ENCODE data around the gene CERS6.

Gene CERS6

GRCh38 chr2:168611091-168611490 lies 155.0 kb downstream of the CERS6 start:
- no peak for DNase-seq

DNA sequence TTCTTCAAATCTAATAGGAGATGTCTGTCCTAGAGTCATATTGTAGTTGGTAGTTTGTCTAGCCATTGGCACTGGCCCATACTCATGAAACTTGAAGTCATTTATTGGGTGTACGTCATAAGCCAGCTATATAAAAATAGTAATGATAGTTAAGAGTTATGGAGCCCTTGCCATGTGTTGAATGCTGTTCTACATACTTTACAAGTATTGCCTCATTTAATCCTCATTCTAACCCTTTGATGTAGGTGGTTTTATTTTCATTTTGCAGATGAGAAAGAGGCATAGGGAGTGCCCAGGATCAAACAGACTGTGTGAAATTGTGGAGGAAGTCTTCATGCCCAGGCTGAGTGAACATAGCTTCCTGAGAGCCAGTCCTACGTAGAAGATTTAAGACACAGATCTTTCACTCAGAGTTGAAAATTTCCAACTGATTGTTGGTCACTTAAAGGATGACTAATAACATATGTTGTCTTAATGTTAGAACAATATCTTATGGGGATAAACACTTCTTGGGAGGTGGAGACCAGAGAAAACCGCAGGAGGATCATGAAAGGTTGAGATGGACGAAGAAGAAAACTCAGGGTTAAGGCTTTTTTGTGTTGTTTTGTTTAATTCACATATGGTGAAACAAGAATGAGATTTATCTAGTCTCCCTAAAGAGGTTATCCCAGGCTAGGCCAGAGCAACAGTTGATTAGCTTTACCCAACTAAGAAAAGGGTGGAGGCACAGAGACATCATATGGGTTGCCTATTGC lies 156.0 kb downstream of the CERS6 start:
- no peak for DNase-seq

GRCh38 chr2:168612719-168613118 lies 156.6 kb downstream of the CERS6 start:
- DNase-seq = no peak

GRCh38 chr2:168613551-168613950 lies 157.5 kb downstream of the CERS6 start:
- no peak for DNase-seq

DNA sequence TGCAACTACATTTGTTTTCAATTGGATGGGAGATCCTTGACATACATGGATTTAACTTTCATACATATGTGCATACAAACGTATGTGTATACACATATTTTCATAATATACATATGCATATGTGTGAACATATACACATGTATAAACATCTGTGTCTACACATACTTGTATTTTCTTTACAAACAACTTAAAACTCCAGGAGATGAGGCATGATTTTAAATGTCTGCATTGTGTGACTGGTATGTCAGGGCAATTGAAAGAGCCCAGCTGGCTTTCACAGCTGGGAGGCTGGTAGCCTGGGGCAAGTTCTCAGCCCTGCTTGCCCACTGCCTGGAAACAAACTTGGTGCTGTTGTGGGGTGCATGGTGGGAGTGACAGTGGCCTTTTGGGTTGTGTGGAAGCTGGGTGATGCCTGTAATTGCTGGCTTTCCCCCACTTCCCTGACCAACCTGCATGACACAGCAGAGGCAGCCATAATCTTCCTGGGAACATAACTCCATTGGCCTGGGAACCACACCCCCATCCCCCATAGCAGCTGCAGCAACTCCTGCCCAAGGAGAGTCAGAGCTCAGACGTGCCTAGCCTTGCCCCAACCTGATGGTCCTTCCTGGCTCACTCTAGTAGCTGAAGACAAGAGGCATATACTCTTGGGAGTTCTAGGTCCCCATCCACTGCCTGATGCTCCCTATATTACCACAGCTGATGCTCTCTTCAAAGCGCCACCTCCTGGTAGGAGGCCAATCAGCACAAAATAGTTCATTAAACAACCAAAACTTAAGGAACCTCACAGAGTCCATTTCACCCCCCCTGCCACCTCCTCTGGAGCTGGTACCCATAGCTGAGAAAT lies 158.3 kb downstream of the CERS6 start:
- no peak for DNase-seq

DNA sequence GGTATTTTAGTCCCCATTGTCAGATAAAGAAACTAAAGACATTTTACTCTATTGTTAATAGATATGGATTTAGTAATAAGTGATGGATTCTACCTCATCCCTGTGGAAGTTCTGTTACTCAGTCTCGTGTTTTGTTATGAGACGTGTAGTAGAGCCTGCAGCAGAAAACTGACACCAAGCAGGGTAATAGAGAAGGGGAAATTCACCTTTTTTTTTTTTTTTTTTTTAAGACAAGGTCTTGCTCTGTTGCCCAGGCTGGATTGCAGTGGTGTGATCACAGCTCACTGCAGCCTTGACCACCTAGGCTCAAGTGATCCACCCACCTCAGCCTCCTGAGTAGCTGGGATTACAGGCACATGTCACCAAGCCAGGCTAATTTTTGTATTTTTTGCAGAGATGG lies 164.5 kb downstream of the CERS6 start:
- no peak for DNase-seq

DNA sequence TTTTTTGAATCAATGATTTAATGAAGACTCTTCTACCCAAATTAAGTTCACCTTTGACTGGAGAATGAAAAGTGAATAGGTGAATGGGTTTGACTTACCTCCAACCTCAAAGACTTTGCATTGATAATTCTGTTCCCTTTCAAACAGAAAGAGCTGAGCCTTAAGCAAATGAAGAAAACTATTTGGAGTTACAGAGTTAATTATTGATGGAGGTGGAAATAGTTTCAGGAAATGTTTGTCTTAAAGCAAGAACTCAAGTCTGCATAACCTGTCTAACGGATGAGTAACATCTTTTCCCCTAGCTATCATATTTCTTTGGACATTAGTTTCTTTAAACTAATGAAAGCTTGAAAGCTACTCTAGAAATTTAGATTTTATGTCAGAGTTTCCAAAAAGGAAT lies 166.5 kb downstream of the CERS6 start:
- DNase-seq = no peak

DNA sequence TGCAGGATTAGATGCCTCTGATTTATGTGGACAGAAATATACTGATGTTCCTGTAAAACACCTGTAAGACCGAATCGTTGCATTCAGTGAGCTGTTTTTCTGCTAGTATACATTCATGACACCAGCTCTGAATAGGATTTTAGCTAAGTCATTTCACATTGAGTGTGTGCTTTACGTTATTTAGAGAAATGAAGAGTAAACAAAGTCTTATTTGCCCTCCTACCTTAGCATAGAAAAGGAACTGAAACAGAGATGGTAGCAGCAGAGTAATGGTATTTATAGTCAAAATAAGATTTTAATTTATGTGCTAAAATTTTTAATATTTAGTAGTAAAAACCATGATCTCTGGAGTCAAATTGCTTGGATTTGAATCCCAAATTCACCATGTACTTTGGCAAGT lies 168.0 kb downstream of the CERS6 start:
- DNase-seq = no peak

DNA sequence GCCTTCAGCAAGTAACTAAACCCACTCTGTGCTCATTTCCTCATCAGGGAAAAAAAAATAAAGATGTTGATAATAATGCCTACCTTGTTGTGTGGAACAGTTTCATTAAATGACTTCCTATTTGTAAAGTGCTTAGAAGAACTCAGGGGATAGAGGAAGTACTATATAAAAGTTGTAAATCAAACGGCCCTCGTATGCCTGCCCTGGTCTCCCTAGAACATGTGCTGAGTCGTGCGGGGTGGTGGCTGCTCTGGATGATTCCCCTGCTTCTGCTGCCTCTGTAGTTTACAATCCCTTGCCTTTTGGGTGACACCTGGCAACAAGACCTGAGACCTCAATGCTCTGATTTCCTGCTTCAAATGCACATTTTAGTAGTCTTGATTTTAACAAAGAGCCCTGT lies 170.0 kb downstream of the CERS6 start:
- DNase-seq = no peak

DNA sequence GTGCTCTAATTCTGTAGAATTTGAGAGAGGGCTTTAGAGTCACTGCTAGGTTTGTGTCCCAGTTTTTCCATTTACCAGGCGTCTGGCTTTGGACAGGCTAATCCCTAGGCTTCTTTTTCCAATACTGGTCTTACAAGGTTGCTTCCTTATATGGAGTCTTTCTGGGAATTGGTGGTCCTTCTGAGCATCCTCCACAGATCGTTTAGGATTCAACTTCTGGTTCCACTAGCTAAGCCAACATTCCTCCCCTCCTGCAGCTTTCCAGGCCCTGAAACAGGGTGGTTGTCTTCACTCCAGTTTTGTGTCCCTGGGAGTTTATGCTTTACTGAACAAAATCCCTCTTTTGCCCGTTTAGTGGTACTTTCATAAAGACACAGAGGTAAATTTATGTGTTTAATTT lies 170.6 kb downstream of the CERS6 start:
- no peak for DNase-seq

DNA sequence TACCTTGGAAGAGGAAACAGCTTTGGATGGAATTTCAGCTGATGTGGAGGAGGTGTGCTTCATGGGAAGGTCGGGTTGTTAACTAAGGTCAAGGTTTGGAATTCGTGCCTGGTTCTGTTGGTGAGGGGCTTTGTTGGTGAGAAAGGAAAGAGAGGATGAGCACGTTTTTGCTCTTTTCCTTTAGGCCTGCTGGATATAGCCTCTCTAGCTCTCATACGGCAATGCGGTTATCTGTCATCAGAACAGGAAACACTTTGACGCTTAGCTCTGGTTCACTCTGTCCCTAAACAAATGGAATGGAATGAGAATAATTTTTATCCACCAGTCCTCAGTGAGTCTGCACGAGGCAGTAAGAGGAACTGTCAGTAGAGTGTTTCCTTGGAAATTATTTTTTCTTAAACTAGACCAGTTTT lies 176.6 kb downstream of the CERS6 start:
- DNase-seq = no peak

- no peak for DNase-seq
Measured at GRCh38 chr2:168633200-168633599, 177.1 kb downstream of the CERS6 start.

DNA sequence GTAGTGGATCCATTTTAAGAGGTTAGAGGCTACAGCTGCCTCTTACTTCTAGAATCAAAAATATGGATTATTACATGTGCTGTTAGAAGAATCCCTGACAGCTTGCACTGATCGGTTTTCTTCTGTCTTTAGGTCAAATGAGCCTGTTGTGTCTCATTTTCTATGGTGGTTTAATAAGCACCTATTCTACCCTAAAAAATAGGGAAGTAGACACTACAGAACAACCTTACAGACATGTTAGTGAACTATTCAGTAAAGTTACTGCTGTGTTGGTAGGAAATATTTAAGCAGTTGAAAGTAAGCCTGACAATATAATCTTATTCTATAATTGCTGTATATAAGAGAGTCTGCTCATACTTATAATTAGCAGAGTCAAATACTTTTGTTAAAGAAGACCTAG lies 177.8 kb downstream of the CERS6 start:
- DNase-seq = no peak

- no peak for DNase-seq
Measured at GRCh38 chr2:168635065-168635577, 179.0 kb downstream of the CERS6 start.

- DNase-seq = no peak
Measured at GRCh38 chr2:168639018-168639417, 182.9 kb downstream of the CERS6 start.

DNA sequence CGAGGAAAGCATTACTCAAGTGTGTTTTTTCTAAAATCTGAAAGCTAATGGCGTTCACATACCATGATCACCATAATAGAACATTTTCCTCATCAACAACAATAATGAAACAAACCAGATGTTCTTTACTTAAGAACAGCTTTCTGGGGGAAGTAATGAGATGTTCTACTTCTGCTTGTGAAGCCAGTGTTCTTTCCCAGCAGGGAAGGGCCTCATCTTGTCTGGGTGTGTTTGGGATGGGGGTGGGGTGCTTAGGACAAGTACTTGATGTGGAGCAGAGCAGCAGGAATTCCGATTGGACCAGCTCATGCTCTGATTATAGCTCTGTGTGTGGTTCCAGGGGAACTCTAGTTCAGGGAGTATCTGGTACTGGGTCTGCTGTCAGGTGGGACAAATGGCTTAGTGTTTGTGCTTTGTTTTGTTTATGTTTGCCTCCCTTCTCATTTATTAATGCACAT lies 183.4 kb downstream of the CERS6 start:
- DNase-seq = no peak

- no peak for DNase-seq
Measured at GRCh38 chr2:168640039-168640438, 184.0 kb downstream of the CERS6 start.

DNA sequence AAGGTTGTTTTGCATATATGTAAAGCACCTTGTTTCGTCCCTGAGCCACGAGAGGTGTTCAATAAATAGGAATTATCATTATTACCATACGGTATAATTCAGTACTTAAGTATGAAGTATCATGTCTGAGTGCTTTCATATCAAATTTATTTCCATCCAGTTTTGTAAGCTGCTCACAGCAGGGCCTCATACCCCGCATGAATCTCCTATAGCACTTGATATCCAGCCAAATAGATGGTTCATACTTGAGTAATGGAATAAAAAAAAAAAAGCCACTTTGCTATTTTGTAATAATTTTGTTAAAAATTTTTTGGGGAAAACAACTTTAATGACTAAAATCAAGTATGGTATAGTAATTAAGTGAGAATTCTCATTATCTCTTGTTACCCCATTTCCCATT lies 185.6 kb downstream of the CERS6 start:
- DNase-seq = no peak

- DNase-seq = no peak
Measured at GRCh38 chr2:168642873-168643272, 186.8 kb downstream of the CERS6 start.

- DNase-seq = no peak
Measured at GRCh38 chr2:168643979-168644378, 187.9 kb downstream of the CERS6 start.

GRCh38 chr2:168645696-168646338 lies 189.7 kb downstream of the CERS6 start:
- no peak for DNase-seq

DNA sequence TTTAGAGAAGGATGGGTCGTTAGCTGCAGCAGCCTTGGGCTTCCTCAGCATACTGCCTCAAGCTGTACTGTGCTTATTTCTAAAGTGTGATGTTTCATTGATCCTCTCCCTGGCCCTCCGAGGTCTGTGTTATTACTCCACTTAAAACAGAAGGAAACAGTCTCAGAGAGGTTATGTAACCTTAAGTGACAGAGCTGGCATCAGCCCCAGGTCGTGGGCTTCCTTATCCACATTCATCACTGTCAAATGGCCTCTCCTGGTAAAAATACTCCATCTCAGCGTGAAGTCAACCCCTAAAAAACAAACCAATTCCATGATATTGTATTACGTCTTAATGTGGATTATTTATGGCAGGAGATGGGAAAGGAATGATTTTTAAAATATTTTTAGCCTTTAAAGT lies 193.0 kb downstream of the CERS6 start:
- no peak for DNase-seq

GRCh38 chr2:168649562-168649961 lies 193.5 kb downstream of the CERS6 start:
- no peak for DNase-seq
